Activated T-cell treated with anti-CD3 and anti-CD28 coated beads, Interleukin-2, amount 50 U/mL, for 72 hours (primary cell): ENCODE data around the gene USP15. TPM values are rescaled to one million over a fixed set of nuclear protein-coding genes. Genes with fewer than 3 reads are reported as not detected.

ENCODE experiments used
- ATAC-seq, 2 donors: fragments of 150-1000 bp; cut with Tn5 transposase; replicated peaks in 1 of 2; 2 replicates each; pipeline ENCODE4 v1.10.0; 2021; ENCODE audit warnings: moderate library complexity in 2 of 2, mild to moderate bottlenecking in 1 of 2
- DNase-seq, 2 donors: peaks; one replicate each; pipeline ENCODE4 v3.0.0; 2021 to 2022; ENCODE audit warnings: mixed read lengths in 1 of 2
- H3K27ac Mint-ChIP-seq: one replicate; pipeline ENCODE4 v1.8.0; 2022; ENCODE audit warnings: mild to moderate bottlenecking, moderate library complexity, mixed read lengths
- H3K27me3 Mint-ChIP-seq: one replicate; pipeline ENCODE4 v1.8.0; 2022; ENCODE audit warnings: low read depth, mixed read lengths
- H3K36me3 Mint-ChIP-seq, 2 donors: one replicate each; pipeline ENCODE4 v1.8.0; 2022; ENCODE audit warnings: mixed read lengths in 2 of 2, mild to moderate bottlenecking in 1 of 2; ENCODE audit not compliant: insufficient read depth in 2 of 2
- H3K4me1 Mint-ChIP-seq: one replicate; pipeline ENCODE4 v1.8.0; 2022; ENCODE audit warnings: low read depth, mixed read lengths
- H3K4me3 Mint-ChIP-seq, 2 donors: one replicate each; pipeline ENCODE4 v1.8.0; 2022; ENCODE audit warnings: mild to moderate bottlenecking in 2 of 2, mixed read lengths in 2 of 2, moderate library complexity in 2 of 2
- H3K9me3 Mint-ChIP-seq, 2 donors: one replicate each; pipeline ENCODE4 v1.8.0; 2022; ENCODE audit warnings: mixed read lengths in 2 of 2
- total RNA-seq, 2 donors: library from RNA; stranded (reverse); gene quantifications; one replicate each; pipeline ENCODE4 v1.2.3, GENCODE V29; 2022

The USP15 gene
- total RNA-seq, 2 donors from 2014 or later, result 94.0 to 97.7 TPM

DNA sequence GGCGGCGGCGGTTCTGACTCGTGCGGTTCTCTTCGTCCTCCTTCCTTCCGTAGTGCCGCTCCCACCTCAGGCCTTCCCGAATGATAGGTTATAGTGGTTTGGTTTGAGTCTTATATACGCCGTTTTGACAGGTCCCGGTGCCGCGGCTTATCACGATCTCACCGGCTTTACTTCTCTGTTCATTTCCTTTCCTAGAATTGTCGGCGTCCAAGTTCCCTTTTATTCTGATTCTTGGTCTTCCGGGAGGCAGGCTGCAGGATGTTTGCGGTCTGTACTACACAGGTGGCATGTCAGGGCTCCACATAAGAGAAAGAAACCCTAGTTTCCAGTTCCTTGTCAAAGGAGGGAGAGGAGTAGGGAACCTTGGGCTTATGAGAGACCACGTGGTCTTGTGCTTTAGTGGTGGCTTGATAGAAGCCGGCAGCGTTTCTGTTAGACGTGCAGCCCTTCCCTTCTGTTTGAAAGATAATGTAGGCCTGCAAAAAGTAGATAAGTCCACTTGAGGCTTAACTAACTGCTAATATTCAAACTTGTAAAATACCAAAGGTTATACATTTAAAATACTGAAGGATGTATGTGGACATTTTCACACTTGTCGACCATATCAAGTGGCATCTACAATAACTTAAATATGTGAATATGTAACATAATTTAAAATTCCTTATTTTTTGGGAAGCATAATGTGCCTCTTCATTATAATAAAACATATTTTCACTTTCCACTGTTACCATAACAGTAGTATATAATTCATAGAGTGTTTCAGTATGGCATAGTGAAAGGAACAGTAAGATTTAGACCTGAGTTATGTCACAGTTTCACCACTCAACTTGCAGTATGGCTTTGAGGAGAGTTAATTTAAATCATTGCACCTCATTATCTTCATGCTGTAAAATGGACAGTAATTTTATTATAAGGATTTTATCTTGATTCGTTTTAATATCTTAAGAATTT, 804 bp downstream of the USP15 start:
- H3K36me3 Mint-ChIP-seq, result peaks cover 5 to 9% of the 10 kb centered on the region in 2 donors
- H3K4me1 Mint-ChIP-seq, result peaks cover 77% of the 10 kb centered on the region
- H3K9me3 Mint-ChIP-seq, result no peaks in the 10 kb centered on the region
- ATAC-seq (peak; percentile 29 to 35), DNase-seq (peak; percentile 57 to 59)
- H3K27me3 Mint-ChIP-seq, result no peaks in the 10 kb centered on the region
- peak overlapping the region; percentile 97 to 100 for H3K4me3 Mint-ChIP-seq
- H3K27ac Mint-ChIP-seq, result peak overlapping the region; percentile 92

- Mint-ChIP-seq H3K4me3 (peak overlapping the region; percentile 97 to 100), H3K36me3 (peaks cover 5 to 9% of the 10 kb centered on the region in 2 donors), H3K27ac (peak overlapping the region; percentile 67), H3K9me3 (no peaks in the 10 kb centered on the region), H3K4me1 (peaks cover 75% of the 10 kb centered on the region), H3K27me3 (no peaks in the 10 kb centered on the region)
- ATAC-seq (no peak), DNase-seq (no peak)
Measured at GRCh38 chr12:62261876-62262517, 1.8 kb downstream of the USP15 start.

- Mint-ChIP-seq H3K4me3 (peak overlapping the region; percentile 84 to 96), H3K27me3 (no peaks in the 10 kb centered on the region), H3K9me3 (no peaks in the 10 kb centered on the region), H3K36me3 (peaks cover 5 to 9% of the 10 kb centered on the region in 2 donors), H3K4me1 (peaks cover 73% of the 10 kb centered on the region), H3K27ac (peak overlapping the region; percentile 97)
- DNase-seq (no peak), ATAC-seq (no peak)
Measured at GRCh38 chr12:62263232-62263631, 3.0 kb downstream of the USP15 start.

GRCh38 chr12:62263966-62264365, 3.8 kb downstream of the USP15 start:
- Mint-ChIP-seq H3K36me3 (peaks cover 5 to 9% of the 10 kb centered on the region in 2 donors), H3K27me3 (no peaks in the 10 kb centered on the region), H3K9me3 (no peaks in the 10 kb centered on the region), H3K4me1 (peaks cover 73% of the 10 kb centered on the region), H3K4me3 (peak overlapping the region; percentile 84 to 96), H3K27ac (peak overlapping the region; percentile 97)
- DNase-seq (no peak), ATAC-seq (no peak)

DNA sequence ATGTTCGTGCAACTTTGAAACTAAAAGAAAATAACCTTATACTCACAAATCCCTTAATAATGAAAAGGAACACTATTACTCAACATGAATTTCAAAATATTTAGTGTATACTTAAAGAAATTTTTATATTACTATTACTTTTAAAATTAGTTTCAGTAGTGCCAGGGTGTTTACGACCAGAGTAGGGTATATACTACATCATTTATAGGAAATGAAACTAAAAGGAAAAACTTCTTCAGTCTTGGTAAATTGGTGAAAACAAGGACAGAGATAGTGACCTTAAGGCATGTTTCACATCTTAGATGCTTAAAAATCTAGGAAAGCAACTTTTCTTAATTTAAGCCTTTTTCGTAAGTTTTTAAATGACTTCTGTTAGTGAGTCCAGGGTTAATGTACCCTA, 4.5 kb downstream of the USP15 start:
- ATAC-seq (no peak), DNase-seq (no peak)
- Mint-ChIP-seq H3K27me3 (no peaks in the 10 kb centered on the region), H3K36me3 (peaks cover 5 to 7% of the 10 kb centered on the region in 2 donors), H3K4me1 (peaks cover 78% of the 10 kb centered on the region), H3K9me3 (no peaks in the 10 kb centered on the region), H3K27ac (peak overlapping the region; percentile 98), H3K4me3 (peak overlapping the region; percentile 84 to 96)

DNA sequence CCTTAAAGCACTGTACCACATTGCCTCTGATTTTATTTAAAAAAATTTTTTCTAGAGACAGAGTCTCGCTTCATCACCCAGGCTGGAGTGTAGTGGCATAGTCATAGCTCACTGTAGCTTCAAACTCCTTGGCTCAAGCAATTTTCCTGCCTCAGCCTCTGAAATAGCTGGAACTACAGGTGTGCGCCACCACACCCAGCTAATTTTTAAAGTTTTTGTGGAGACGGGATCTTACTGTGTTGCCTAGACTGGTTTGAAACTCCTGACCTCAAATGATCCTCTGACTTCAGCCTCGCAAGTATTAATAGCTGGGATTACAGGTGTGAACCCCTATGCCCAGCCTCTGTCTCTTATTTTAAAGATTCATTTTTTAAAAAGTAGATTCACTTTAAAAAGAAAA, 5.3 kb downstream of the USP15 start:
- H3K27me3 Mint-ChIP-seq, result no peaks in the 10 kb centered on the region
- ATAC-seq (no peak), DNase-seq (no peak)
- no peaks in the 10 kb centered on the region for H3K9me3 Mint-ChIP-seq
- peaks cover 86% of the 10 kb centered on the region for H3K4me1 Mint-ChIP-seq
- H3K27ac Mint-ChIP-seq, result peak overlapping the region; percentile 98
- peak overlapping the region in 1 of 2 donors; percentile 96 for H3K4me3 Mint-ChIP-seq
- peaks cover 4 to 5% of the 10 kb centered on the region in 2 donors for H3K36me3 Mint-ChIP-seq

DNA sequence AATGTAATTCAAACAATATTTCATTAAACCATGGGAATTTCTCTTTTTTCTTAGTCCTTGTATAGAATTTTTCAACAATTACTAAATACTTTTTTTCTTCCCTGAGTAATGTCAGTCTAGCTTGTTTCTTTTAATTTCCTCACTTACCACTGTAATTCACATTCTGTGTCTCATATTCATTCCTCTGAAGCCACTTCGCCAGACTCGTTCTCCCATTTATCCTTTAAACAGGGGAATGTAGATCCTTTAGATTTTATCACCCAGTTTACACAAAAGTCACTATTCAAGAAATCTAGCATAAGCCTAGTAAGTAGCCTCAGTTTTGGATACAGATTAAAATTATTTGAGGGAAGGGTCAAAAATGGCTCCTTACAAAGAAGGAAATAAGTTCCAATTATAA, 6.8 kb downstream of the USP15 start:
- ATAC-seq, result no peak

GRCh38 chr12:62267480-62267879, 7.3 kb downstream of the USP15 start:
- Mint-ChIP-seq H3K4me1 (peaks cover 92% of the 10 kb centered on the region), H3K36me3 (peaks cover 0 to 5% of the 10 kb centered on the region in 2 donors), H3K9me3 (no peaks in the 10 kb centered on the region), H3K4me3 (peak overlapping the region in 1 of 2 donors; percentile 35), H3K27ac (peak overlapping the region; percentile 57), H3K27me3 (no peaks in the 10 kb centered on the region)
- ATAC-seq (no peak), DNase-seq (no peak)

More for the DNA sequence above, 6.8 kb downstream of the USP15 start:
- Mint-ChIP-seq H3K4me3 (no peak overlapping the region), H3K36me3 (peaks cover 0 to 5% of the 10 kb centered on the region in 2 donors), H3K27ac (peak overlapping the region; percentile 57), H3K4me1 (peaks cover 91% of the 10 kb centered on the region), H3K9me3 (no peaks in the 10 kb centered on the region), H3K27me3 (no peaks in the 10 kb centered on the region)
- DNase-seq, result no peak

- ATAC-seq, result peak; percentile 72 to 84
- Mint-ChIP-seq H3K36me3 (peaks cover 0 to 5% of the 10 kb centered on the region in 2 donors), H3K9me3 (no peaks in the 10 kb centered on the region), H3K27ac (peak overlapping the region; percentile 86), H3K27me3 (no peaks in the 10 kb centered on the region), H3K4me3 (peak overlapping the region; percentile 20 to 81), H3K4me1 (peaks cover 92% of the 10 kb centered on the region)
- DNase-seq, result no peak
Measured at GRCh38 chr12:62268956-62269355, 8.8 kb downstream of the USP15 start.

GRCh38 chr12:62269464-62270228, 9.4 kb downstream of the USP15 start:
- H3K4me3 Mint-ChIP-seq, result no peak overlapping the region

GRCh38 chr12:62270384-62270783, 10.2 kb downstream of the USP15 start:
- H3K27me3 Mint-ChIP-seq, result no peaks in the 10 kb centered on the region
- H3K36me3 Mint-ChIP-seq, result no peaks in the 10 kb centered on the region
- peaks cover 92% of the 10 kb centered on the region for H3K4me1 Mint-ChIP-seq
- no peak for ATAC-seq
- peak overlapping the region; percentile 11 to 36 for H3K4me3 Mint-ChIP-seq
- H3K9me3 Mint-ChIP-seq, result no peaks in the 10 kb centered on the region
- H3K27ac Mint-ChIP-seq, result peak overlapping the region; percentile 71
- no peak for DNase-seq

More at GRCh38 chr12:62269464-62270228, 9.4 kb downstream of the USP15 start:
- no peak for DNase-seq
- Mint-ChIP-seq H3K27ac (peak overlapping the region; percentile 60), H3K36me3 (peaks cover 0 to 2% of the 10 kb centered on the region in 2 donors), H3K9me3 (no peaks in the 10 kb centered on the region), H3K27me3 (no peaks in the 10 kb centered on the region), H3K4me1 (peaks cover 92% of the 10 kb centered on the region)
- no peak for ATAC-seq

DNA sequence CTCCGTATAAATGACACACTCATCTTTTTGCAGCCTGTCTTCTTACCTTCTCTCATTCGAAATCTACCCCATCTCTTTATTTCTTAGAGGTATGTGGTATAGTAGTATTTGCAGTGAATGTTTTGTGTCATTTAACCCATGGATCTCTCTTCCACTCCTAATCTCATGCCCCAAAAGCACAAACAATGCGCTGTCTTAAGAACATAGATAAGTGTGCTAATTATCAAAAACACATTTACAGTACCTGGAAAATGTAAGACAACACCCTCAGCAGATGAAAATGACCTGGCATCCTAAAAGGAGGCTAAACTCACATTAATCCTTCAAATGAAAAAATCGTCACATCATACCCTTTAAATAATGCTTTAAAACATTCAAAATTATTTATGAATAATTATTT, 10.7 kb downstream of the USP15 start:
- peak overlapping the region in 1 of 2 donors; percentile 11 for H3K4me3 Mint-ChIP-seq
- DNase-seq, result no peak

More for the DNA sequence above, 10.7 kb downstream of the USP15 start:
- H3K27me3 Mint-ChIP-seq, result no peaks in the 10 kb centered on the region
- peaks cover 92% of the 10 kb centered on the region for H3K4me1 Mint-ChIP-seq
- no peaks in the 10 kb centered on the region for H3K36me3 Mint-ChIP-seq
- H3K27ac Mint-ChIP-seq, result peak overlapping the region; percentile 71
- no peak for ATAC-seq
- H3K9me3 Mint-ChIP-seq, result no peaks in the 10 kb centered on the region
